Gastrocnemius medialis (tissue), 4 donors: ENCODE data around the gene TOR1B. TPM values are rescaled to one million over a fixed set of nuclear protein-coding genes. Genes with fewer than 3 reads are reported as not detected.

Experiments
- ATAC-seq, 2 donors: fragments of 150-250 bp; one replicate each; pipeline ENCODE4 v1.9.1; 2016
- DNase-seq, 2 donors: peaks; one replicate each; pipeline ENCODE4 v3.0.0-alpha.2; 2019
- H3K27ac ChIP-seq, 4 donors: fragments of 200-600 bp; sonication (generic); 1 replicate in 1 of 4; 2 replicates in 3 of 4; pipeline ENCODE4 v1.5.1; 2016 to 2018; ENCODE audit warnings: mild to moderate bottlenecking in 2 of 4, moderate library complexity in 1 of 4
- H3K27me3 ChIP-seq, 3 donors: fragments of 200-600 bp; sonication (generic) in 2 of 3; 1 replicate in 1 of 3; 2 replicates in 2 of 3; pipeline versions ENCODE4 v1.5.1 to v1.6.0; 2016 to 2019; ENCODE audit warnings: mild to moderate bottlenecking in 1 of 3, moderate library complexity in 1 of 3
- H3K36me3 ChIP-seq, 2 donors: fragments of 200-600 bp; sonication (generic) in 1 of 2; one replicate each; pipeline ENCODE4 v1.5.1; 2017 to 2018
- H3K4me1 ChIP-seq, 2 donors: fragments of 200-600 bp; sonication (generic) in 1 of 2; one replicate each; pipeline ENCODE4 v1.5.1; 2016 to 2017; ENCODE audit warnings: mild to moderate bottlenecking in 2 of 2
- H3K4me3 ChIP-seq, 4 donors: fragments of 200-600 bp; sonication (generic) in 3 of 4; 1 replicate in 1 of 4; 2 replicates in 3 of 4; pipeline ENCODE4 v1.5.1; 2016 to 2019; ENCODE audit warnings: mild to moderate bottlenecking in 2 of 4
- H3K9me3 ChIP-seq, 3 donors: fragments of 200-600 bp; sonication (generic) in 2 of 3; 1 replicate in 1 of 3; 2 replicates in 2 of 3; pipeline ENCODE4 v1.5.1; 2016 to 2019
- POLR2A ChIP-seq, 2 donors: fragments of 450-650 bp; IDR thresholded peaks; one replicate each; pipeline ENCODE4 v1.6.1; 2017; ENCODE audit warnings: antibody characterized with exemption in 2 of 2, mild to moderate bottlenecking in 2 of 2, moderate library complexity in 2 of 2
- in situ Hi-C, 4 donors: fragments of 200-750 bp; cut with MboI; loops; one replicate each; pipeline versions ENCODE4 v1.15.0 to v1.8.0; 2017; ENCODE audit warnings: low sequenced_read_pairs in 4 of 4
- intact Hi-C: fragments of 100-400 bp; cut with DNase I; formaldehyde crosslinking; loops from one replicate; pipeline ENCODE4 v1.15.1; 2023; ENCODE audit warnings: low total_unique reads
- total RNA-seq, 4 donors: library from RNA; depleted of rRNA; stranded (reverse); fragments of >200 nt; gene quantifications; one replicate each; pipeline versions ENCODE4 v1.1.0 to v1.2.3, GENCODE V29; 2016
- TF ChIP-seq, protein P1 (sequence below), 5 experiments: fragments of 450-650 bp in 3 of 5; fragments of 200-600 bp in 2 of 5; sonication (generic) in 2 of 5; IDR thresholded peaks in 4 of 5; conservative IDR thresholded peaks in 1 of 5; 1 replicate in 4 of 5; 2 replicates in 1 of 5; pipeline ENCODE4 v1.5.1; 2016 to 2019; ENCODE audit warnings: antibody characterized with exemption in 5 of 5, mild to moderate bottlenecking in 3 of 5, moderate library complexity in 3 of 5

The TOR1B gene
- total RNA-seq, 4 donors from 2014 or later: 15.9 to 22.6 (median 21.2) TPM

DNA sequence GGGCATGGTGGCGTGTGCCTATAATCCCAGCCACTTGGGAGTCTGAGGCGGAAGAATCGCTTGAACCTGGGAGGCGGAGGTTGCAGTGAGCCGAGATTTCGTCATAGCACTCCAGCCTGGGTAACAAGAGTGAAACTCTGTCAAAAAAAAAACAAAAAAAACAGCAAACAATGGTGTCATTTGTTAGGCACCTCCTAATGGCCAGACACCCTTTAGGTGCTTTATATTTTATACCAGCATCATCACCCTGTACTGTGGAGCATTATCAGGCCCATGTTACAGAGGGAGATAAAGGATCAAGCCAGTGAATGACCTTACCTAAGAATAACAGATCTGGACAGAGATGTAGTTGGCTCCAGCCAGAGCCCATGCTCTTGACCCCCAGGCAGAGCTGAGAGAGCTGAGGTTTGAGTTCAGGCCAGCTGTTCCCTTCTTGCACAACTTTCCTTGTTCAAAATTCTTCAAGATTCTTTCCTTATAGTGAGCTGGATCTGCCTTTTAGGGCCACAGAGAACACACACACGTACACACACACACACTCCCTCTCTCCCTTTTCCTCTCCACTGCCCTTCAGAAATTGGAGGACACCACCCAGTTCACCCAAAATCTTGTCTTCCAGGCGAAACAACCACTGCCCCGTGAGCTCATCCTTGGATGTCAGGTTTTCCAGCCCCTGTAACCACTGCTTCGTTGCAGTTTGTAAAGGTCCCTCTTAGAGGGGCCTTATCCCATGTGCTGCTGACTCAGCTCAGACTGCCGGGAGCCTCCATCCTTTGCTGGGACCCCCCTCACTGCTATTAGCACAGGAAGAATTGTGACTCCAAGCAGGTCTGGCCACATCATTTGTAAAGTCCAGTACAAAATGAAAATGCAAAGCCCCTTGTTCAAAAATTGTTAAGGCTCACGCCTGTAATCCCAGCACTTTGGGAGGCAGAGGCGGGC is 39.7 kb upstream of the TOR1B start:
- no peaks in the 10 kb centered on the region for H3K36me3 ChIP-seq
- DNase-seq: peak in 1 of 2 donors; percentile 43
- H3K27ac ChIP-seq: peak overlapping the region; percentile 34 to 71 (median 47)
- in situ Hi-C loops: no loop called here
- peaks cover 0 to 11% (median 0%) of the 10 kb centered on the region in 3 donors for H3K27me3 ChIP-seq
- TF ChIP-seq, protein P1, sequence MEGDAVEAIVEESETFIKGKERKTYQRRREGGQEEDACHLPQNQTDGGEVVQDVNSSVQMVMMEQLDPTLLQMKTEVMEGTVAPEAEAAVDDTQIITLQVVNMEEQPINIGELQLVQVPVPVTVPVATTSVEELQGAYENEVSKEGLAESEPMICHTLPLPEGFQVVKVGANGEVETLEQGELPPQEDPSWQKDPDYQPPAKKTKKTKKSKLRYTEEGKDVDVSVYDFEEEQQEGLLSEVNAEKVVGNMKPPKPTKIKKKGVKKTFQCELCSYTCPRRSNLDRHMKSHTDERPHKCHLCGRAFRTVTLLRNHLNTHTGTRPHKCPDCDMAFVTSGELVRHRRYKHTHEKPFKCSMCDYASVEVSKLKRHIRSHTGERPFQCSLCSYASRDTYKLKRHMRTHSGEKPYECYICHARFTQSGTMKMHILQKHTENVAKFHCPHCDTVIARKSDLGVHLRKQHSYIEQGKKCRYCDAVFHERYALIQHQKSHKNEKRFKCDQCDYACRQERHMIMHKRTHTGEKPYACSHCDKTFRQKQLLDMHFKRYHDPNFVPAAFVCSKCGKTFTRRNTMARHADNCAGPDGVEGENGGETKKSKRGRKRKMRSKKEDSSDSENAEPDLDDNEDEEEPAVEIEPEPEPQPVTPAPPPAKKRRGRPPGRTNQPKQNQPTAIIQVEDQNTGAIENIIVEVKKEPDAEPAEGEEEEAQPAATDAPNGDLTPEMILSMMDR (IDR thresholded peaks at IDR 0.05 in 4 of 5, conservative IDR thresholded peaks at IDR 0.05 in 1 of 5): no peak
- TF ChIP-seq POLR2A (IDR thresholded peaks at IDR 0.05): no peak
- H3K4me1 ChIP-seq: no peaks in the 10 kb centered on the region
- intact Hi-C loops: no loop called here
- H3K9me3 ChIP-seq: no peaks in the 10 kb centered on the region
- ATAC-seq: peak; percentile 43 to 55
- H3K4me3 ChIP-seq: no peak overlapping the region

DNA sequence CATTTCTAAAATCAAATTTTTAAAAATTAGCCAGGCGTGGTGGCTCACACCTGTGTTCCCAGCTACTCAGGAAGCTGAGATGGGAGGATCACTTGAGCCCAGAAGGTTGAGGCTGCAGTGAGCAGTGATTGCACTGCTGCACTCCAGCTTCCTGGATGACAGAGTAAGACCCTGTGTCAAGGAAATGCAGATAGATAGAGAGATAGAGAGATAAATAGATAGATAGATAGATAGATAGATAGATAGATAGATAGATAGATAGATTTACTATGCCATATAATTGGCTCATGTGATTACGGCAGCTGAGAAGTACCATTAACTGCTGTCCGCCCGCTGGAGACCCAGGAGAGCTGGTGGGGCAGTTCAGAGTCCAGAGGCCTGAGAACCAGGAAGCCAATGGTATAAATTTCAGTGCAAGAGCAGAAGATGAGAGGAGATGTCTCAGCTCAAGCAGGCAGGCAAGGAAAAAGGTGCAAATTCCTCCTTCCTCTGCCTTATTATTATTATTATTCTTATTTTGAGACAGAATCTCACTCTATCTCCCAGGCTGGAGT is 37.1 kb upstream of the TOR1B start:
- in situ Hi-C loops: no loop called here
- Histone ChIP-seq H3K27ac (no peak overlapping the region), H3K4me3 (no peak overlapping the region), H3K36me3 (no peaks in the 10 kb centered on the region), H3K27me3 (peaks cover 0 to 8% (median 0%) of the 10 kb centered on the region in 3 donors), H3K4me1 (no peaks in the 10 kb centered on the region), H3K9me3 (no peaks in the 10 kb centered on the region)
- TF ChIP-seq, protein P1 (IDR thresholded peaks at IDR 0.05 in 4 of 5, conservative IDR thresholded peaks at IDR 0.05 in 1 of 5): no peak
- TF ChIP-seq POLR2A (IDR thresholded peaks at IDR 0.05): no peak
- ATAC-seq: no peak
- no peak for DNase-seq
- intact Hi-C loops: no loop called here

DNA sequence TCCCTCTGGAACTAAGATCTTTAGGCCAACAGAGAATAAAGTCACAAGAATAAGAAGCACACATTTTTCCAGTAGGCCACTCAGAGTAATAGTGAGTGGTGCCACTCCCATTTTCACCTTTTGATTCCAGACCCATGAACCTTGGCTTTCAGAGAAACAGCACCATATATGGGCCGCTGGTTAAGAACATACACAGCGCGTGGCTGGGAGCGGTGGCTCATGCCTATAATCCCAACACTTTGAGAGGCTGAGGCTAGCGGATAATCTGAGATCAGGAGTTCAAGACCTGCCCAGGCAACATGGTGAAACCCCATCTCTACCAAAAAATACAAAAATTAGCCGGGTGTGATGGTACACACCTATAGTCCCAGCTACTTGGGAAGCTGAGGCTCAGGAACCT is 34.5 kb upstream of the TOR1B start:
- Histone ChIP-seq H3K27me3 (no peaks in the 10 kb centered on the region), H3K36me3 (no peaks in the 10 kb centered on the region), H3K9me3 (no peaks in the 10 kb centered on the region), H3K4me3 (no peak overlapping the region), H3K27ac (no peak overlapping the region), H3K4me1 (no peaks in the 10 kb centered on the region)
- intact Hi-C loops: no loop called here
- TF ChIP-seq POLR2A (IDR thresholded peaks at IDR 0.05): no peak
- TF ChIP-seq, protein P1 (IDR thresholded peaks at IDR 0.05 in 4 of 5, conservative IDR thresholded peaks at IDR 0.05 in 1 of 5): no peak
- in situ Hi-C loops: no loop called here
- DNase-seq (no peak), ATAC-seq (no peak)

DNA sequence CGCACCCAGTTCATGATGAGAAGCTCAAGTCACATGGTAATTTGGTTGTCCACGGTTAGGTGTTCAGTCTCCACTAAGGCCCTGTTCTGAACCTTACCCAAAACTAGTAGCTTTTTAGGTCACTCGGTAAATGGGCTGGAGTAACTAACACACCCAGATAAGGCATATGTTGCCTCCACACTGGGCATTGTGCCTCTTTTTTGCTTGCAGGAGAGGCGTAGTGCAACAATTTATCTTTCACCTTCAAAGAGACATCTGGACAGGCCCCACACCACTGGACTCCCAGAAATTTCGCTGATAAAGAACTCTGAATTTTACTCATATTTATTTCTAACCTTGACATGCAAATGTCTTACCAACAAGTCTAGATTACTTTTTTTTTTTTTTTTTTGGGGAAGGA is 33.3 kb upstream of the TOR1B start:
- ATAC-seq: no peak
- DNase-seq: no peak
- H3K9me3 ChIP-seq: no peaks in the 10 kb centered on the region
- TF ChIP-seq, protein P1 (IDR thresholded peaks at IDR 0.05 in 4 of 5, conservative IDR thresholded peaks at IDR 0.05 in 1 of 5): no peak
- no peak for TF ChIP-seq POLR2A (IDR thresholded peaks at IDR 0.05)
- intact Hi-C loops (no loop called here), in situ Hi-C loops (no loop called here)
- no peaks in the 10 kb centered on the region for H3K4me1 ChIP-seq
- peaks cover 0 to 3% (median 0%) of the 10 kb centered on the region in 3 donors for H3K27me3 ChIP-seq
- H3K27ac ChIP-seq: no peak overlapping the region
- no peaks in the 10 kb centered on the region for H3K36me3 ChIP-seq
- no peak overlapping the region for H3K4me3 ChIP-seq
